ENCODE results near the gene ANXA10. TPM values are rescaled to one million over a fixed set of nuclear protein-coding genes. Genes with fewer than 3 reads are reported as not detected.

Gene ANXA10
- total and polyA plus RNA-seq, 7 donors = 0.92 to 5.4 TPM; not detected in 5

- H3K27ac ChIP-seq = no peak overlapping the region
- H3K27me3 ChIP-seq = no peaks in the 10 kb centered on the region
- DNase-seq = no peak
- 79 to 93% methylated on average over 1 of the region's 1 CpG for WGBS, 2 donors
- intact Hi-C loops (cut with DNase I) = no loop called here
- H3K4me3 ChIP-seq = no peak overlapping the region
- no peaks in the 10 kb centered on the region for H3K36me3 ChIP-seq
- TF ChIP-seq EP300 (IDR thresholded peaks at IDR 0.05) (no peak), POLR2A (IDR thresholded peaks at IDR 0.05) (no peak), CTCF (IDR thresholded peaks at IDR 0.05) (no peak), POLR2AphosphoS5 (IDR thresholded peaks at IDR 0.05) (no peak)
- no peaks in the 10 kb centered on the region for H3K4me1 ChIP-seq
- no peaks in the 10 kb centered on the region for H3K9me3 ChIP-seq
Observed at GRCh38 chr4:168059251-168059650, 33.1 kb upstream of the ANXA10 start.

- 86 to 91% methylated on average over 4 of the region's 4 CpGs for WGBS, 2 donors
- H3K9me3 ChIP-seq = no peaks in the 10 kb centered on the region
- no peak overlapping the region for H3K4me3 ChIP-seq
- H3K36me3 ChIP-seq = no peaks in the 10 kb centered on the region
- H3K4me1 ChIP-seq = no peaks in the 10 kb centered on the region
- no peak for DNase-seq
- no peak overlapping the region for H3K27ac ChIP-seq
- H3K27me3 ChIP-seq = no peaks in the 10 kb centered on the region
- TF ChIP-seq EP300 (IDR thresholded peaks at IDR 0.05) (no peak), POLR2AphosphoS5 (IDR thresholded peaks at IDR 0.05) (no peak), CTCF (IDR thresholded peaks at IDR 0.05) (no peak), POLR2A (IDR thresholded peaks at IDR 0.05) (no peak)
- intact Hi-C loops (cut with DNase I) = no loop called here
Observed at GRCh38 chr4:168063031-168063430, 29.3 kb upstream of the ANXA10 start.

- H3K27me3 ChIP-seq = no peaks in the 10 kb centered on the region
- H3K9me3 ChIP-seq = peaks cover 0 to 2% (median 0%) of the 10 kb centered on the region in 4 donors
- no peaks in the 10 kb centered on the region for H3K36me3 ChIP-seq
- H3K4me1 ChIP-seq = no peaks in the 10 kb centered on the region
- intact Hi-C loops (cut with DNase I) = no loop called here
- H3K27ac ChIP-seq = no peak overlapping the region
- 83 to 85% methylated on average over 1 of the region's 1 CpG for WGBS, 2 donors
- DNase-seq = no peak
- no peak overlapping the region for H3K4me3 ChIP-seq
- no peak for TF ChIP-seq POLR2AphosphoS5 (IDR thresholded peaks at IDR 0.05)
Observed at GRCh38 chr4:168070903-168071302, 21.4 kb upstream of the ANXA10 start.

GRCh38 chr4:168071304-168071703 lies 21.0 kb upstream of the ANXA10 start:
- Histone ChIP-seq H3K9me3 (peaks cover 0 to 2% (median 0%) of the 10 kb centered on the region in 4 donors), H3K4me1 (no peaks in the 10 kb centered on the region), H3K27me3 (no peaks in the 10 kb centered on the region), H3K36me3 (no peaks in the 10 kb centered on the region), H3K4me3 (no peak overlapping the region), H3K27ac (no peak overlapping the region)
- TF ChIP-seq POLR2AphosphoS5 (IDR thresholded peaks at IDR 0.05) (no peak), CTCF (IDR thresholded peaks at IDR 0.05) (no peak), POLR2A (IDR thresholded peaks at IDR 0.05) (no peak), EP300 (IDR thresholded peaks at IDR 0.05) (no peak)
- no peak for DNase-seq
- WGBS, 2 donors = 69 to 84% methylated on average over 2 of the region's 2 CpGs
- intact Hi-C loops (cut with DNase I) = no loop called here

- Histone ChIP-seq H3K4me3 (no peak overlapping the region), H3K36me3 (no peaks in the 10 kb centered on the region), H3K9me3 (peaks cover 0 to 2% (median 0%) of the 10 kb centered on the region in 4 donors), H3K4me1 (peaks cover 0 to 2% (median 0%) of the 10 kb centered on the region in 4 donors), H3K27ac (no peak overlapping the region), H3K27me3 (no peaks in the 10 kb centered on the region)
- intact Hi-C loops (cut with DNase I) = no loop called here
- no peak for DNase-seq
- 90 to 94% methylated on average over 4 of the region's 4 CpGs for WGBS, 2 donors
- TF ChIP-seq POLR2AphosphoS5 (IDR thresholded peaks at IDR 0.05) (no peak), EP300 (IDR thresholded peaks at IDR 0.05) (no peak), CTCF (IDR thresholded peaks at IDR 0.05) (no peak), POLR2A (IDR thresholded peaks at IDR 0.05) (no peak)
Observed at GRCh38 chr4:168074861-168075260, 17.5 kb upstream of the ANXA10 start.
